22Rv1 (cell line): ENCODE data around the gene GPR157.

Experiments
- ZFX ChIP-seq: fragments of 450-650 bp; IDR thresholded peaks from 2 replicates; pipeline ENCODE4 v1.6.1; 2017; ENCODE audit warnings: antibody characterized with exemption, borderline replicate concordance
- TF ChIP-seq, protein P1 (sequence below): fragments of 450-650 bp; IDR thresholded peaks from 2 replicates; pipeline ENCODE4 v1.5.1; 2017; ENCODE audit warnings: mild to moderate bottlenecking

DNA sequence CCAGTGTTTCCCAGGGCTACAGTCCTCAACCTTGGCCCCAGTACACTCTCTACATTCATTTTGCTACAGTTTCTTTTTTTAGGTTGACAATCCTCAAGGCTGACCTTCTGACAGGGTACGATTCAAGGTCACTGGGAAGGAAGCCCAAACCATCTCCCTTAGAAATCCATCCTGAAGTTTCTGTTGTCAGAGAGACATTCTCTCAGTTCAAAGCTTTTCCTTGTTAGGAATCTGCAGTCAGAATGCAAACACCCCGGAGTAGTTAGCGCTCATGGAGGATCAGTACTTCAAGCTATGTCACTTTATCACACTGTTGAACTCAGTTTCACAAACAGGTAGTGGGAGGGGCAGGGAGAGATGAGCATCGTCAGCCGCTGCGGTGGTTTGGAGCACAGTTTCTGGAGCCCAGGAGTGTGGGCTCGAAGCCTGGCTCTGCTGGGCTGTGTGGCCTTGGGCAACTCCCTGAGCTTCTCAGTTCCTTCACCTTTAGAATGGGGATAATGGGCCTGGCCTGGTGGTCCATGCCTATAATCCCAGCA lies 63.6 kb downstream of the GPR157 start:
- TF ChIP-seq, protein P1, sequence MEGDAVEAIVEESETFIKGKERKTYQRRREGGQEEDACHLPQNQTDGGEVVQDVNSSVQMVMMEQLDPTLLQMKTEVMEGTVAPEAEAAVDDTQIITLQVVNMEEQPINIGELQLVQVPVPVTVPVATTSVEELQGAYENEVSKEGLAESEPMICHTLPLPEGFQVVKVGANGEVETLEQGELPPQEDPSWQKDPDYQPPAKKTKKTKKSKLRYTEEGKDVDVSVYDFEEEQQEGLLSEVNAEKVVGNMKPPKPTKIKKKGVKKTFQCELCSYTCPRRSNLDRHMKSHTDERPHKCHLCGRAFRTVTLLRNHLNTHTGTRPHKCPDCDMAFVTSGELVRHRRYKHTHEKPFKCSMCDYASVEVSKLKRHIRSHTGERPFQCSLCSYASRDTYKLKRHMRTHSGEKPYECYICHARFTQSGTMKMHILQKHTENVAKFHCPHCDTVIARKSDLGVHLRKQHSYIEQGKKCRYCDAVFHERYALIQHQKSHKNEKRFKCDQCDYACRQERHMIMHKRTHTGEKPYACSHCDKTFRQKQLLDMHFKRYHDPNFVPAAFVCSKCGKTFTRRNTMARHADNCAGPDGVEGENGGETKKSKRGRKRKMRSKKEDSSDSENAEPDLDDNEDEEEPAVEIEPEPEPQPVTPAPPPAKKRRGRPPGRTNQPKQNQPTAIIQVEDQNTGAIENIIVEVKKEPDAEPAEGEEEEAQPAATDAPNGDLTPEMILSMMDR = no peak
- TF ChIP-seq ZFX = no peak
